WTC11 (cell line): ENCODE measurements around the gene A1CF. TPM values are rescaled to one million over a fixed set of nuclear protein-coding genes. Genes with fewer than 3 reads are reported as not detected.
"Not testable (repeated sequence)": the region's sequence is repeated elsewhere in the genome, so short reads cannot be mapped to it uniquely, and the experiment has no call there.

Source experiments
- ATAC-seq: fragments of 200-7000 bp; cut with Tn5 transposase; 2 replicates; pipeline ENCODE4 v1.10.0; 2021; ENCODE audit warnings: mild to moderate bottlenecking, moderate library complexity
- CTCF ChIA-PET: fragments of 300-600 bp; sonication (Branson Sonifier 250); formaldehyde crosslinking; loops from one replicate; lab custom pipeline; 2021; ENCODE audit warnings: antibody characterized with exemption; lab: Charles Lee
- POLR2A ChIA-PET: fragments of 350-600 bp; sonication (Branson Sonifier 250); formaldehyde crosslinking; loops from one replicate; lab custom pipeline; 2021; ENCODE audit warnings: antibody characterized with exemption; lab: Charles Lee
- DNase-seq: peaks from one replicate; pipeline ENCODE4 v3.0.0; 2021; ENCODE audit warnings: low spot score
- H3K27ac Mint-ChIP-seq: 2 replicates; pipeline ENCODE4 v1.8.0; 2021; ENCODE audit warnings: mixed read lengths
- H3K27me3 Mint-ChIP-seq: 2 replicates; pipeline ENCODE4 v1.8.0; 2021; ENCODE audit warnings: low read depth, mild to moderate bottlenecking, moderate library complexity, mixed read lengths
- H3K36me3 Mint-ChIP-seq: 2 replicates; pipeline ENCODE4 v1.8.0; 2021; ENCODE audit warnings: mixed read lengths
- H3K4me1 Mint-ChIP-seq: 2 replicates; pipeline ENCODE4 v1.8.0; 2022; ENCODE audit warnings: mixed read lengths
- H3K4me3 Mint-ChIP-seq: 2 replicates; pipeline ENCODE4 v1.8.0; 2021; ENCODE audit warnings: mild to moderate bottlenecking, moderate library complexity, mixed read lengths
- H3K9me3 Mint-ChIP-seq: 2 replicates; pipeline ENCODE4 v1.8.0; 2021; ENCODE audit warnings: mixed read lengths
- ELF4 ChIP-seq: sonication (generic); formaldehyde crosslinking; IDR thresholded peaks from 2 replicates; pipeline ENCODE4 v1.8.1; 2022; ENCODE audit warnings: low read depth, mild to moderate bottlenecking, moderate library complexity, missing genetic modification reagents
- JUN ChIP-seq: sonication (generic); formaldehyde crosslinking; IDR thresholded peaks from 2 replicates; pipeline ENCODE4 v1.8.0; 2023; ENCODE audit warnings: mild to moderate bottlenecking, missing genetic modification reagents
- NR2C2 ChIP-seq: sonication (generic); formaldehyde crosslinking; IDR thresholded peaks from 2 replicates; pipeline ENCODE4 v1.8.0; 2022; ENCODE audit warnings: mild to moderate bottlenecking, missing genetic modification reagents
- RORB ChIP-seq: fragments of 250-450 bp; sonication (Bioruptor Pico); IDR thresholded peaks from 2 replicates; pipeline ENCODE4 v1.9.0; 2021; ENCODE audit warnings: mild to moderate bottlenecking
- SP1 ChIP-seq: sonication (generic); formaldehyde crosslinking; conservative IDR thresholded peaks from 2 replicates; pipeline ENCODE4 v1.8.1; 2022; ENCODE audit warnings: missing genetic modification reagents
- TEAD4 ChIP-seq: sonication (generic); formaldehyde crosslinking; IDR thresholded peaks from 2 replicates; pipeline ENCODE4 v1.8.0; 2022; ENCODE audit warnings: mild to moderate bottlenecking, missing genetic modification reagents
- ZNF121 ChIP-seq: sonication (generic); formaldehyde crosslinking; IDR thresholded peaks from 2 replicates; pipeline ENCODE4 v1.8.0; 2023; ENCODE audit warnings: missing genetic modification reagents
- ZNF671 ChIP-seq: fragments of 250-450 bp; sonication (Bioruptor Pico); IDR thresholded peaks from 2 replicates; pipeline ENCODE4 v1.8.0; 2021; ENCODE audit warnings: mild to moderate bottlenecking
- total RNA-seq: library from RNA; stranded (reverse); gene quantifications from 3 replicates; pipeline ENCODE4 v1.2.3, GENCODE V29; 2021
- TF ChIP-seq, protein P1 (sequence below): sonication (generic); formaldehyde crosslinking; IDR thresholded peaks from 2 replicates; pipeline ENCODE4 v1.8.0; 2023; ENCODE audit warnings: mild to moderate bottlenecking, missing genetic modification reagents
- TF ChIP-seq, protein P2 (sequence below): sonication (generic); formaldehyde crosslinking; IDR thresholded peaks from 2 replicates; pipeline ENCODE4 v1.8.1; 2023; ENCODE audit warnings: mild to moderate bottlenecking, missing genetic modification reagents, moderate library complexity
- TF ChIP-seq, protein P3 (sequence below): sonication (generic); formaldehyde crosslinking; IDR thresholded peaks from 2 replicates; pipeline ENCODE4 v1.8.1; 2023; ENCODE audit warnings: mild to moderate bottlenecking, moderate library complexity, missing genetic modification reagents
- TF ChIP-seq, protein P4 (sequence below): sonication (generic); formaldehyde crosslinking; IDR thresholded peaks from 2 replicates; pipeline ENCODE4 v1.8.1; 2023; ENCODE audit warnings: mild to moderate bottlenecking, missing genetic modification reagents, borderline replicate concordance
- TF ChIP-seq, protein P5 (sequence below): fragments of 250-450 bp; sonication (Bioruptor Pico); IDR thresholded peaks from 2 replicates; pipeline ENCODE4 v1.9.0; 2021; ENCODE audit warnings: mild to moderate bottlenecking, borderline replicate concordance
- TF ChIP-seq, protein P6 (sequence below): sonication (generic); formaldehyde crosslinking; conservative IDR thresholded peaks from 2 replicates; pipeline ENCODE4 v1.8.1; 2022; ENCODE audit warnings: mild to moderate bottlenecking, missing genetic modification reagents
- TF ChIP-seq, protein P7 (sequence below): sonication (generic); formaldehyde crosslinking; IDR thresholded peaks from 2 replicates; pipeline ENCODE4 v1.8.0; 2022; ENCODE audit warnings: mild to moderate bottlenecking, missing genetic modification reagents

The A1CF gene
- total RNA-seq, 1 experiment from 2014 or later = 0.07 TPM

DNA sequence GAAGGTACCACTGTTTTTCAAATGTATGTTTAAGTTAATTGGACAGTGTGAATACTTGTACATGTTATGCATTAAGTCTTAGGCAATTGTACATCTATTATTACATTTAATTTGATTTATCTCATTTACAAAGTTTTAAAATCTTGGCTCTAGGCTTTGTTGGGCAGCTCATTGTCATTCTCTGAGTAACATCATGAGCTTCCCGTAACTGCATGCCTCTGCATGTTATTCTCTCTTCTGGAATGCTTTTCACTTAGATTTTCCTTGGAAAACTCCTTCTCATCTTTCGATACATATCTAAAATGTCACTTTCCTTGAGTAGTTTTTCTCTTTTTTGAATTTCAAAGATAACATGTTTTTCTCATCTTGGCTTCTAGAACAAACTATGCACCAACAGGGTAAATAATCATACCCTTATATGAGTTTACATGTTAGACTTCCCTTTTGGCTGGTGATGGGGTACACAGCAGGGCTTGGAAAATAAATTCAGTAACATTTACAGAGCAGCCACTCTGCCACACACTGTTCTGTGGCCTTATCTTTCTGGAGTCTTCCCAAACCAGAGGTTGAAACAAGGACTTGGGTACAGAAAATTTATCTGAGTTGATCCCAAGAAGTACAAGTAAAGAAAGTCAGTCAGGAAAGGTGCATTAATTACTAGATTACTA lies 42.2 kb upstream of the A1CF start (continued):
- TF ChIP-seq, protein P1, sequence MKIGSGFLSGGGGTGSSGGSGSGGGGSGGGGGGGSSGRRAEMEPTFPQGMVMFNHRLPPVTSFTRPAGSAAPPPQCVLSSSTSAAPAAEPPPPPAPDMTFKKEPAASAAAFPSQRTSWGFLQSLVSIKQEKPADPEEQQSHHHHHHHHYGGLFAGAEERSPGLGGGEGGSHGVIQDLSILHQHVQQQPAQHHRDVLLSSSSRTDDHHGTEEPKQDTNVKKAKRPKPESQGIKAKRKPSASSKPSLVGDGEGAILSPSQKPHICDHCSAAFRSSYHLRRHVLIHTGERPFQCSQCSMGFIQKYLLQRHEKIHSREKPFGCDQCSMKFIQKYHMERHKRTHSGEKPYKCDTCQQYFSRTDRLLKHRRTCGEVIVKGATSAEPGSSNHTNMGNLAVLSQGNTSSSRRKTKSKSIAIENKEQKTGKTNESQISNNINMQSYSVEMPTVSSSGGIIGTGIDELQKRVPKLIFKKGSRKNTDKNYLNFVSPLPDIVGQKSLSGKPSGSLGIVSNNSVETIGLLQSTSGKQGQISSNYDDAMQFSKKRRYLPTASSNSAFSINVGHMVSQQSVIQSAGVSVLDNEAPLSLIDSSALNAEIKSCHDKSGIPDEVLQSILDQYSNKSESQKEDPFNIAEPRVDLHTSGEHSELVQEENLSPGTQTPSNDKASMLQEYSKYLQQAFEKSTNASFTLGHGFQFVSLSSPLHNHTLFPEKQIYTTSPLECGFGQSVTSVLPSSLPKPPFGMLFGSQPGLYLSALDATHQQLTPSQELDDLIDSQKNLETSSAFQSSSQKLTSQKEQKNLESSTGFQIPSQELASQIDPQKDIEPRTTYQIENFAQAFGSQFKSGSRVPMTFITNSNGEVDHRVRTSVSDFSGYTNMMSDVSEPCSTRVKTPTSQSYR (CRISPR knock-in tag) = no peak
- no peak for TF ChIP-seq ZNF671 (CRISPR knock-in tag)
- TF ChIP-seq NR2C2 (CRISPR knock-in tag) = no peak
- TF ChIP-seq RORB = no peak
- no peak for TF ChIP-seq TEAD4 (CRISPR knock-in tag)

DNA sequence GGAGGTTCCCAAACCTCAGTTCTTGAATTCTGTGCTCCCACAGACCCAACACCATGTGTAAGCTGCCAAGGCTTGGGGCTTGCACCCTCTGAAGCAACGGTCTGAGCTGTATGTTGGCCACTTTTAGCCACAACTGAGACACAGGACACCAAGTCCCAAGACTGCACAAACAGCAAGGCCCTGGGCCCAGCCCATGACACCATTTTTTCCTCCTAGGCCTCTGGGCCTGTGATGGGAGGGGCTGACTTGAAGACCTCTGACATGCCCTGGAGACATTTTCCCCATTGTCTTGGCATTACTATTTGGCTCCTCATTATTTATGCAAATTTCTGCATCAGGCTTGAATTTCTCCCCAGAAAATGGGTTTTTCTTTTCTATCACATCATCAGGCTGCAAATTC lies 38.0 kb upstream of the A1CF start:
- ATAC-seq, DNase-seq, POLR2A ChIA-PET, H3K4me1 Mint-ChIP-seq, H3K4me3 Mint-ChIP-seq, CTCF ChIA-PET, H3K27ac Mint-ChIP-seq: not testable (repeated sequence)
- Mint-ChIP-seq H3K9me3 (peaks cover 47% of the 10 kb centered on the region), H3K36me3 (peaks cover 34% of the 10 kb centered on the region), H3K27me3 (peaks cover 17% of the 10 kb centered on the region)

DNA sequence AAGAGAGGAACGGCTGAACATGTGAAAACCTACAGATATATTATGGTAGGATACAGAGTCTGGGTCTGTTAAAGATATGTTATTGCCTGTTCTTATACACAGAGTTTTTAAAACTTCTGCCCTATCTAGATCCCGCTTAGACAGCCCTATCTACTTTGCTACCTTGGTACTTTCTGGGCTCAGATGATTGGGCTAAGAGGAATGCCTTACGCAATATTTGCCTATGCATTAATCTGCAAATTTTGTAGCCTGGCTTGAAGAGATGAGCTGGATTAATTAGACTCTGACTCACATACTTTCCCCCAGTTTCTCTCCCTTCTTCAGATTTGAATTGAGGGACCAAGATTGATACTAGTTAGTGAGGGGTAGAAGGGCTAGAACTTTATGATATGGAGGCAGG lies 33.6 kb upstream of the A1CF start:
- H3K36me3 Mint-ChIP-seq = peaks cover 22% of the 10 kb centered on the region
- ATAC-seq (no peak), DNase-seq (no peak)
- H3K9me3 Mint-ChIP-seq = peaks cover 27% of the 10 kb centered on the region
- ChIA-PET CTCF (no interaction called here), POLR2A (no interaction called here)
- H3K4me1 Mint-ChIP-seq = no peaks in the 10 kb centered on the region
- H3K4me3 Mint-ChIP-seq = no peak overlapping the region
- H3K27me3 Mint-ChIP-seq = peaks cover 13% of the 10 kb centered on the region
- H3K27ac Mint-ChIP-seq = no peak overlapping the region
- TF ChIP-seq SP1 (CRISPR knock-in tag) (no peak), JUN (no peak), ZNF121 (CRISPR knock-in tag) (no peak), ELF4 (no peak)
- TF ChIP-seq, protein P2, sequence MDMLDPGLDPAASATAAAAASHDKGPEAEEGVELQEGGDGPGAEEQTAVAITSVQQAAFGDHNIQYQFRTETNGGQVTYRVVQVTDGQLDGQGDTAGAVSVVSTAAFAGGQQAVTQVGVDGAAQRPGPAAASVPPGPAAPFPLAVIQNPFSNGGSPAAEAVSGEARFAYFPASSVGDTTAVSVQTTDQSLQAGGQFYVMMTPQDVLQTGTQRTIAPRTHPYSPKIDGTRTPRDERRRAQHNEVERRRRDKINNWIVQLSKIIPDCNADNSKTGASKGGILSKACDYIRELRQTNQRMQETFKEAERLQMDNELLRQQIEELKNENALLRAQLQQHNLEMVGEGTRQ (CRISPR knock-in tag) = no peak
- TF ChIP-seq, protein P3, sequence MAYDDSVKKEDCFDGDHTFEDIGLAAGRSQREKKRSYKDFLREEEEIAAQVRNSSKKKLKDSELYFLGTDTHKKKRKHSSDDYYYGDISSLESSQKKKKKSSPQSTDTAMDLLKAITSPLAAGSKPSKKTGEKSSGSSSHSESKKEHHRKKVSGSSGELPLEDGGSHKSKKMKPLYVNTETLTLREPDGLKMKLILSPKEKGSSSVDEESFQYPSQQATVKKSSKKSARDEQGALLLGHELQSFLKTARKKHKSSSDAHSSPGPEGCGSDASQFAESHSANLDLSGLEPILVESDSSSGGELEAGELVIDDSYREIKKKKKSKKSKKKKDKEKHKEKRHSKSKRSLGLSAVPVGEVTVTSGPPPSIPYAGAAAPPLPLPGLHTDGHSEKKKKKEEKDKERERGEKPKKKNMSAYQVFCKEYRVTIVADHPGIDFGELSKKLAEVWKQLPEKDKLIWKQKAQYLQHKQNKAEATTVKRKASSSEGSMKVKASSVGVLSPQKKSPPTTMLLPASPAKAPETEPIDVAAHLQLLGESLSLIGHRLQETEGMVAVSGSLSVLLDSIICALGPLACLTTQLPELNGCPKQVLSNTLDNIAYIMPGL (CRISPR knock-in tag) = no peak
- TF ChIP-seq, protein P4, sequence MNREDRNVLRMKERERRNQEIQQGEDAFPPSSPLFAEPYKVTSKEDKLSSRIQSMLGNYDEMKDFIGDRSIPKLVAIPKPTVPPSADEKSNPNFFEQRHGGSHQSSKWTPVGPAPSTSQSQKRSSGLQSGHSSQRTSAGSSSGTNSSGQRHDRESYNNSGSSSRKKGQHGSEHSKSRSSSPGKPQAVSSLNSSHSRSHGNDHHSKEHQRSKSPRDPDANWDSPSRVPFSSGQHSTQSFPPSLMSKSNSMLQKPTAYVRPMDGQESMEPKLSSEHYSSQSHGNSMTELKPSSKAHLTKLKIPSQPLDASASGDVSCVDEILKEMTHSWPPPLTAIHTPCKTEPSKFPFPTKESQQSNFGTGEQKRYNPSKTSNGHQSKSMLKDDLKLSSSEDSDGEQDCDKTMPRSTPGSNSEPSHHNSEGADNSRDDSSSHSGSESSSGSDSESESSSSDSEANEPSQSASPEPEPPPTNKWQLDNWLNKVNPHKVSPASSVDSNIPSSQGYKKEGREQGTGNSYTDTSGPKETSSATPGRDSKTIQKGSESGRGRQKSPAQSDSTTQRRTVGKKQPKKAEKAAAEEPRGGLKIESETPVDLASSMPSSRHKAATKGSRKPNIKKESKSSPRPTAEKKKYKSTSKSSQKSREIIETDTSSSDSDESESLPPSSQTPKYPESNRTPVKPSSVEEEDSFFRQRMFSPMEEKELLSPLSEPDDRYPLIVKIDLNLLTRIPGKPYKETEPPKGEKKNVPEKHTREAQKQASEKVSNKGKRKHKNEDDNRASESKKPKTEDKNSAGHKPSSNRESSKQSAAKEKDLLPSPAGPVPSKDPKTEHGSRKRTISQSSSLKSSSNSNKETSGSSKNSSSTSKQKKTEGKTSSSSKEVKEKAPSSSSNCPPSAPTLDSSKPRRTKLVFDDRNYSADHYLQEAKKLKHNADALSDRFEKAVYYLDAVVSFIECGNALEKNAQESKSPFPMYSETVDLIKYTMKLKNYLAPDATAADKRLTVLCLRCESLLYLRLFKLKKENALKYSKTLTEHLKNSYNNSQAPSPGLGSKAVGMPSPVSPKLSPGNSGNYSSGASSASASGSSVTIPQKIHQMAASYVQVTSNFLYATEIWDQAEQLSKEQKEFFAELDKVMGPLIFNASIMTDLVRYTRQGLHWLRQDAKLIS (CRISPR knock-in tag) = no peak
- TF ChIP-seq, protein P5, sequence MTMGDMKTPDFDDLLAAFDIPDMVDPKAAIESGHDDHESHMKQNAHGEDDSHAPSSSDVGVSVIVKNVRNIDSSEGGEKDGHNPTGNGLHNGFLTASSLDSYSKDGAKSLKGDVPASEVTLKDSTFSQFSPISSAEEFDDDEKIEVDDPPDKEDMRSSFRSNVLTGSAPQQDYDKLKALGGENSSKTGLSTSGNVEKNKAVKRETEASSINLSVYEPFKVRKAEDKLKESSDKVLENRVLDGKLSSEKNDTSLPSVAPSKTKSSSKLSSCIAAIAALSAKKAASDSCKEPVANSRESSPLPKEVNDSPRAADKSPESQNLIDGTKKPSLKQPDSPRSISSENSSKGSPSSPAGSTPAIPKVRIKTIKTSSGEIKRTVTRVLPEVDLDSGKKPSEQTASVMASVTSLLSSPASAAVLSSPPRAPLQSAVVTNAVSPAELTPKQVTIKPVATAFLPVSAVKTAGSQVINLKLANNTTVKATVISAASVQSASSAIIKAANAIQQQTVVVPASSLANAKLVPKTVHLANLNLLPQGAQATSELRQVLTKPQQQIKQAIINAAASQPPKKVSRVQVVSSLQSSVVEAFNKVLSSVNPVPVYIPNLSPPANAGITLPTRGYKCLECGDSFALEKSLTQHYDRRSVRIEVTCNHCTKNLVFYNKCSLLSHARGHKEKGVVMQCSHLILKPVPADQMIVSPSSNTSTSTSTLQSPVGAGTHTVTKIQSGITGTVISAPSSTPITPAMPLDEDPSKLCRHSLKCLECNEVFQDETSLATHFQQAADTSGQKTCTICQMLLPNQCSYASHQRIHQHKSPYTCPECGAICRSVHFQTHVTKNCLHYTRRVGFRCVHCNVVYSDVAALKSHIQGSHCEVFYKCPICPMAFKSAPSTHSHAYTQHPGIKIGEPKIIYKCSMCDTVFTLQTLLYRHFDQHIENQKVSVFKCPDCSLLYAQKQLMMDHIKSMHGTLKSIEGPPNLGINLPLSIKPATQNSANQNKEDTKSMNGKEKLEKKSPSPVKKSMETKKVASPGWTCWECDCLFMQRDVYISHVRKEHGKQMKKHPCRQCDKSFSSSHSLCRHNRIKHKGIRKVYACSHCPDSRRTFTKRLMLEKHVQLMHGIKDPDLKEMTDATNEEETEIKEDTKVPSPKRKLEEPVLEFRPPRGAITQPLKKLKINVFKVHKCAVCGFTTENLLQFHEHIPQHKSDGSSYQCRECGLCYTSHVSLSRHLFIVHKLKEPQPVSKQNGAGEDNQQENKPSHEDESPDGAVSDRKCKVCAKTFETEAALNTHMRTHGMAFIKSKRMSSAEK (CRISPR knock-in tag) = no peak
- TF ChIP-seq, protein P6, sequence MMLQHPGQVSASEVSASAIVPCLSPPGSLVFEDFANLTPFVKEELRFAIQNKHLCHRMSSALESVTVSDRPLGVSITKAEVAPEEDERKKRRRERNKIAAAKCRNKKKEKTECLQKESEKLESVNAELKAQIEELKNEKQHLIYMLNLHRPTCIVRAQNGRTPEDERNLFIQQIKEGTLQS = no peak
- TF ChIP-seq, protein P7, sequence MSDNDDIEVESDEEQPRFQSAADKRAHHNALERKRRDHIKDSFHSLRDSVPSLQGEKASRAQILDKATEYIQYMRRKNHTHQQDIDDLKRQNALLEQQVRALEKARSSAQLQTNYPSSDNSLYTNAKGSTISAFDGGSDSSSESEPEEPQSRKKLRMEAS (CRISPR knock-in tag) = no peak
